ENCODE measurements around the gene TCF25.

The TCF25 gene

GRCh38 chr16:89864527-89864820, 8.9 kb upstream of the TCF25 start:
- TF ChIP-seq FOXM1 (IDR thresholded peaks at IDR 0.05; ENCODE audit: borderline replicate concordance, low read depth) = no peak
- TF ChIP-seq CREB1 (IDR thresholded peaks at IDR 0.05; ENCODE audit: low read depth) = no peak
- TF ChIP-seq NFIC (IDR thresholded peaks at IDR 0.05) = no peak
- TF ChIP-seq TCF12 (IDR thresholded peaks at IDR 0.05; ENCODE audit: low read depth) = no peak
- no peak for TF ChIP-seq EGR1 (IDR thresholded peaks at IDR 0.05)
- TF ChIP-seq EP300 (IDR thresholded peaks at IDR 0.05; ENCODE audit: borderline replicate concordance) = no peak
- TF ChIP-seq MAX (IDR thresholded peaks at IDR 0.05) = no peak
- no peak for TF ChIP-seq CEBPB (IDR thresholded peaks at IDR 0.05)

GRCh38 chr16:89867918-89868317, 5.5 kb upstream of the TCF25 start:
- TF ChIP-seq CREB1 (IDR thresholded peaks at IDR 0.05; ENCODE audit: low read depth) (no peak), TAF1 (IDR thresholded peaks at IDR 0.05; ENCODE audit: low read depth) (no peak)

GRCh38 chr16:89869911-89870310, 3.5 kb upstream of the TCF25 start:
- TF ChIP-seq RAD21 (IDR thresholded peaks at IDR 0.05; ENCODE audit: low read depth) (no peak), FOXM1 (IDR thresholded peaks at IDR 0.05; ENCODE audit: borderline replicate concordance, low read depth) (no peak), TEAD4 (IDR thresholded peaks at IDR 0.05) (no peak), YY1 (IDR thresholded peaks at IDR 0.05; ENCODE audit: low read depth) (no peak), MAX (IDR thresholded peaks at IDR 0.05) (no peak), NFIC (IDR thresholded peaks at IDR 0.05) (no peak)

- TF ChIP-seq USF1 (IDR thresholded peaks at IDR 0.05) (no peak), TCF12 (IDR thresholded peaks at IDR 0.05; ENCODE audit: low read depth) (no peak), RAD21 (IDR thresholded peaks at IDR 0.05; ENCODE audit: low read depth) (no peak), MAX (IDR thresholded peaks at IDR 0.05) (no peak)
Measured at GRCh38 chr16:89870440-89870839, 3.0 kb upstream of the TCF25 start.

GRCh38 chr16:89871895-89872294, 1.5 kb upstream of the TCF25 start:
- TF ChIP-seq CEBPB (IDR thresholded peaks at IDR 0.05) = no peak

GRCh38 chr16:89873972-89874689, 739 bp downstream of the TCF25 start:
- TF ChIP-seq CREB1 (IDR thresholded peaks at IDR 0.05; ENCODE audit: low read depth) (peak; percentile 65; the same call in 1 of the 2 replicates), FOXM1 (IDR thresholded peaks at IDR 0.05; ENCODE audit: borderline replicate concordance, low read depth) (no peak), ZBTB7A (IDR thresholded peaks at IDR 0.05; ENCODE audit: low read depth) (no peak), USF1 (IDR thresholded peaks at IDR 0.05) (peak; percentile 93), YY1 (IDR thresholded peaks at IDR 0.05; ENCODE audit: low read depth) (no peak), TEAD4 (IDR thresholded peaks at IDR 0.05) (no peak), TCF12 (IDR thresholded peaks at IDR 0.05; ENCODE audit: low read depth) (no peak), NFIC (IDR thresholded peaks at IDR 0.05) (no peak), MAX (IDR thresholded peaks at IDR 0.05) (peak; percentile 88), EGR1 (IDR thresholded peaks at IDR 0.05) (peak; percentile 85), CEBPB (IDR thresholded peaks at IDR 0.05) (no peak)

- TF ChIP-seq CREB1 (IDR thresholded peaks at IDR 0.05; ENCODE audit: low read depth) = no peak
- no peak for TF ChIP-seq REST (IDR thresholded peaks at IDR 0.05; ENCODE audit: low read depth)
- TF ChIP-seq EGR1 (IDR thresholded peaks at IDR 0.05) = no peak
Measured at GRCh38 chr16:89880477-89881367, 7.3 kb downstream of the TCF25 start.

- TF ChIP-seq EGR1 (IDR thresholded peaks at IDR 0.05) (no peak), ZBTB7A (IDR thresholded peaks at IDR 0.05; ENCODE audit: low read depth) (no peak), MAX (IDR thresholded peaks at IDR 0.05) (no peak), FOXM1 (IDR thresholded peaks at IDR 0.05; ENCODE audit: borderline replicate concordance, low read depth) (no peak), CREB1 (IDR thresholded peaks at IDR 0.05; ENCODE audit: low read depth) (no peak), TEAD4 (IDR thresholded peaks at IDR 0.05) (no peak), REST (IDR thresholded peaks at IDR 0.05; ENCODE audit: low read depth) (no peak), NFIC (IDR thresholded peaks at IDR 0.05) (no peak), EP300 (IDR thresholded peaks at IDR 0.05; ENCODE audit: borderline replicate concordance) (no peak), TCF12 (IDR thresholded peaks at IDR 0.05; ENCODE audit: low read depth) (no peak), CEBPB (IDR thresholded peaks at IDR 0.05) (no peak), TAF1 (IDR thresholded peaks at IDR 0.05; ENCODE audit: low read depth) (no peak), YY1 (IDR thresholded peaks at IDR 0.05; ENCODE audit: low read depth) (no peak), RAD21 (IDR thresholded peaks at IDR 0.05; ENCODE audit: low read depth) (no peak), USF1 (IDR thresholded peaks at IDR 0.05) (no peak)
Measured at GRCh38 chr16:89881368-89881730, 8.0 kb downstream of the TCF25 start.

Measured in Ishikawa (cell line).